Liver (tissue), 9 donors: ENCODE data around the gene CCDC167. TPM values are rescaled to one million over a fixed set of nuclear protein-coding genes. Genes with fewer than 3 reads are reported as not detected.

Experiments used
- DNase-seq: peaks from one replicate; pipeline ENCODE4 v3.0.0-alpha.2; 2017; ENCODE audit warnings: low spot score
- H3K27ac ChIP-seq, 2 donors: one replicate each; pipeline ENCODE4 v1.7.0; 2013; ENCODE audit warnings: inconsistent platforms in 2 of 2, low read length in 2 of 2, control low read depth in 1 of 2, low read depth in 1 of 2, mild to moderate bottlenecking in 1 of 2
- H3K27me3 ChIP-seq, 4 donors: one replicate each; pipeline versions ENCODE4 v1.6.1 to v1.7.0; 2013; ENCODE audit warnings: low read length in 3 of 4, inconsistent platforms in 1 of 4, mild to moderate bottlenecking in 1 of 4, moderate library complexity in 1 of 4; ENCODE audit not compliant: control insufficient read depth in 4 of 4, insufficient read depth in 4 of 4
- H3K36me3 ChIP-seq, 4 donors: one replicate each; pipeline versions ENCODE4 v1.6.1 to v1.7.0; 2013; ENCODE audit warnings: low read length in 3 of 4, mild to moderate bottlenecking in 3 of 4, low read depth in 1 of 4, moderate library complexity in 1 of 4; ENCODE audit not compliant: control insufficient read depth in 4 of 4, insufficient read depth in 3 of 4
- H3K4me1 ChIP-seq, 4 donors: one replicate each; pipeline versions ENCODE4 v1.6.1 to v1.7.0; 2013; ENCODE audit warnings: low read length in 3 of 4, mild to moderate bottlenecking in 3 of 4, moderate library complexity in 1 of 4; ENCODE audit not compliant: control insufficient read depth in 4 of 4, insufficient read depth in 4 of 4
- H3K4me3 ChIP-seq, 3 donors: one replicate each; pipeline versions ENCODE4 v1.6.1 to v1.7.0; 2013; ENCODE audit warnings: low read length in 3 of 3, control low read depth in 1 of 3, low read depth in 1 of 3, mild to moderate bottlenecking in 1 of 3
- H3K9ac ChIP-seq, 2 donors: one replicate each; pipeline ENCODE4 v1.7.0; 2013; ENCODE audit warnings: low read length in 2 of 2, mild to moderate bottlenecking in 2 of 2, moderate library complexity in 2 of 2, control low read depth in 1 of 2, low read depth in 1 of 2
- H3K9me3 ChIP-seq, 4 donors: one replicate each; pipeline versions ENCODE4 v1.6.1 to v1.7.0; 2013; ENCODE audit warnings: low read length in 3 of 4; ENCODE audit not compliant: control insufficient read depth in 4 of 4
- EGR1 ChIP-seq, 2 donors: IDR thresholded peaks; 2 replicates each; pipeline ENCODE4 v1.6.1; 2016 to 2018; ENCODE audit warnings: antibody characterized with exemption in 2 of 2, low read depth in 2 of 2
- FOXA1 ChIP-seq: IDR thresholded peaks from 2 replicates; pipeline ENCODE4 v1.6.1; 2016; ENCODE audit warnings: antibody characterized with exemption
- FOXA2 ChIP-seq: IDR thresholded peaks from 2 replicates; pipeline ENCODE4 v1.6.1; 2016; ENCODE audit warnings: antibody characterized with exemption
- GABPA ChIP-seq, 2 donors: IDR thresholded peaks in 1 of 2; conservative IDR thresholded peaks in 1 of 2; 2 replicates each; pipeline ENCODE4 v1.6.1; 2016; ENCODE audit warnings: antibody characterized with exemption in 2 of 2, mild to moderate bottlenecking in 1 of 2, moderate library complexity in 1 of 2
- HNF4A ChIP-seq, 2 donors: conservative IDR thresholded peaks; 2 replicates each; pipeline ENCODE4 v1.6.1; 2016; ENCODE audit warnings: antibody characterized with exemption in 2 of 2, mild to moderate bottlenecking in 2 of 2
- JUND ChIP-seq, 2 donors: IDR thresholded peaks; 2 replicates each; pipeline ENCODE4 v1.6.1; 2016; ENCODE audit warnings: antibody characterized with exemption in 2 of 2
- NR2F2 ChIP-seq: IDR thresholded peaks from 2 replicates; pipeline ENCODE4 v1.6.1; 2016; ENCODE audit warnings: antibody characterized with exemption
- RAD21 ChIP-seq, 2 donors: IDR thresholded peaks; 2 replicates each; pipeline ENCODE4 v1.6.1; 2016; ENCODE audit warnings: antibody characterized with exemption in 2 of 2, mild to moderate bottlenecking in 2 of 2
- RXRA ChIP-seq, 2 donors: IDR thresholded peaks; 2 replicates each; pipeline ENCODE4 v1.6.1; 2017 to 2018; ENCODE audit warnings: antibody characterized with exemption in 2 of 2, mild to moderate bottlenecking in 1 of 2
- SP1 ChIP-seq: IDR thresholded peaks from 2 replicates; pipeline ENCODE4 v1.6.1; 2018; ENCODE audit warnings: antibody characterized with exemption, mild to moderate bottlenecking
- TAF1 ChIP-seq: conservative IDR thresholded peaks from 2 replicates; pipeline ENCODE4 v1.6.1; 2016; ENCODE audit warnings: antibody characterized with exemption, mild to moderate bottlenecking
- YY1 ChIP-seq: IDR thresholded peaks from 2 replicates; pipeline ENCODE4 v1.6.1; 2016; ENCODE audit warnings: antibody characterized with exemption, mild to moderate bottlenecking
- WGBS: extraction: QIAGEN DNeasy Blood & Tissue Kit; methylation state at CpG from one replicate; pipeline ENCODE4 v1.1.7; 2013; 5-methylcytosine and 5-hydroxymethylcytosine counted together
- polyA plus RNA-seq, 2 donors: library from polyadenylated mRNA; stranded (reverse) in 1 of 2; unstranded in 1 of 2; fragments of 200-250 nt in 1 of 2; fragments of >200 nt in 1 of 2; fragmentation: Nextera tagmentation in 1 of 2; extraction: Ambion mirVana in 1 of 2; gene quantifications; one replicate each; pipeline versions ENCODE4 v1.2.1 to v1.2.3, GENCODE V29; 2013 to 2015
- total RNA-seq, 2 donors: library from RNA; depleted of rRNA; stranded (reverse); fragments of >200 nt; gene quantifications; one replicate each; pipeline ENCODE4 v1.2.3, GENCODE V29; 2014
- TF ChIP-seq, protein P1 (sequence below): IDR thresholded peaks from 2 replicates; pipeline ENCODE4 v1.6.1; 2016; ENCODE audit warnings: antibody characterized with exemption
- TF ChIP-seq, protein P2 (sequence below): IDR thresholded peaks from 2 replicates; pipeline ENCODE4 v1.6.1; 2016; ENCODE audit warnings: antibody characterized with exemption
- TF ChIP-seq, protein P3 (sequence below): IDR thresholded peaks from 2 replicates; pipeline ENCODE4 v1.6.1; 2016; ENCODE audit warnings: antibody characterized with exemption
- TF ChIP-seq, protein P4 (sequence below): fragments of 150-350 bp; IDR thresholded peaks from 2 replicates; pipeline ENCODE4 v1.5.1; 2017; ENCODE audit warnings: improper control_type of control experiment, low read depth, low read length; ENCODE audit not compliant: missing input control
- TF ChIP-seq, protein P5 (sequence below): IDR thresholded peaks from 2 replicates; pipeline ENCODE4 v1.6.1; 2016; ENCODE audit warnings: antibody characterized with exemption, mild to moderate bottlenecking
- donor health status: healthy.
- donor health status: healthy.
- donor health status: healthy.
- donor health status: healthy.
- donor health status: healthy.

Gene CCDC167
- total and polyA plus RNA-seq, 4 donors = 14.1 to 54.8 (median 42.7) TPM

DNA sequence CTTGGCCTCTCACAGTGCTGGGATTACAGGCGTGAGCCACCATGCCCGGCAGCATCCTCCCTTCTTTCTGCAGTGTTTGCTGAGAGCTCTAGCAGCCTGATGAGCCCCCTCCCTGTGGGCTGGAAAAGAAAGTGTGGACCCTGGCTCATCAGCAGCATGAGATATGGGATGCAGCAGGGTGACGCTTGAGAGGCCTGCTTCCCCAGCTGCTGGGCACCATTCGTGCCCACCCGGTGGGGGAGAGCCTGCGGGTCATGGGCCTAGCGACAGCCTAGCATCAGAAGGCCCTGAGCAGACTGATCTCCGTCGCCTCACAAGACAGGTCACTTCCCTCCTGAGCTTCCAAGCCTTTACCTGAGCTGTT, 16.0 kb upstream of the CCDC167 start:
- Histone ChIP-seq H3K27ac (peak overlapping the region in 1 of 2 donors; percentile 73), H3K9ac (no peak overlapping the region), H3K4me3 (peak overlapping the region in 1 of 3 donors; percentile 10), H3K27me3 (no peaks in the 10 kb centered on the region), H3K9me3 (no peaks in the 10 kb centered on the region), H3K36me3 (no peaks in the 10 kb centered on the region), H3K4me1 (peaks cover 7 to 32% (median 23%) of the 10 kb centered on the region in 4 donors)
- DNase-seq = no peak
- no peak for TF ChIP-seq FOXA2
- no peak for TF ChIP-seq YY1
- no peak for TF ChIP-seq TAF1
- TF ChIP-seq EGR1 (IDR thresholded peaks at IDR 0.05; ENCODE audit: low read depth in 2 of 2) = no peak
- TF ChIP-seq, protein P1, sequence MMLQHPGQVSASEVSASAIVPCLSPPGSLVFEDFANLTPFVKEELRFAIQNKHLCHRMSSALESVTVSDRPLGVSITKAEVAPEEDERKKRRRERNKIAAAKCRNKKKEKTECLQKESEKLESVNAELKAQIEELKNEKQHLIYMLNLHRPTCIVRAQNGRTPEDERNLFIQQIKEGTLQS = no peak
- TF ChIP-seq, protein P2, sequence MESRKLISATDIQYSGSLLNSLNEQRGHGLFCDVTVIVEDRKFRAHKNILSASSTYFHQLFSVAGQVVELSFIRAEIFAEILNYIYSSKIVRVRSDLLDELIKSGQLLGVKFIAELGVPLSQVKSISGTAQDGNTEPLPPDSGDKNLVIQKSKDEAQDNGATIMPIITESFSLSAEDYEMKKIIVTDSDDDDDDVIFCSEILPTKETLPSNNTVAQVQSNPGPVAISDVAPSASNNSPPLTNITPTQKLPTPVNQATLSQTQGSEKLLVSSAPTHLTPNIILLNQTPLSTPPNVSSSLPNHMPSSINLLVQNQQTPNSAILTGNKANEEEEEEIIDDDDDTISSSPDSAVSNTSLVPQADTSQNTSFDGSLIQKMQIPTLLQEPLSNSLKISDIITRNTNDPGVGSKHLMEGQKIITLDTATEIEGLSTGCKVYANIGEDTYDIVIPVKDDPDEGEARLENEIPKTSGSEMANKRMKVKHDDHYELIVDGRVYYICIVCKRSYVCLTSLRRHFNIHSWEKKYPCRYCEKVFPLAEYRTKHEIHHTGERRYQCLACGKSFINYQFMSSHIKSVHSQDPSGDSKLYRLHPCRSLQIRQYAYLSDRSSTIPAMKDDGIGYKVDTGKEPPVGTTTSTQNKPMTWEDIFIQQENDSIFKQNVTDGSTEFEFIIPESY = no peak
- TF ChIP-seq, protein P3, sequence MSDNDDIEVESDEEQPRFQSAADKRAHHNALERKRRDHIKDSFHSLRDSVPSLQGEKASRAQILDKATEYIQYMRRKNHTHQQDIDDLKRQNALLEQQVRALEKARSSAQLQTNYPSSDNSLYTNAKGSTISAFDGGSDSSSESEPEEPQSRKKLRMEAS = no peak
- no peak for TF ChIP-seq JUND (IDR thresholded peaks at IDR 0.05)
- no peak for TF ChIP-seq RAD21 (IDR thresholded peaks at IDR 0.05)
- no peak for TF ChIP-seq FOXA1
- TF ChIP-seq HNF4A (conservative IDR thresholded peaks at IDR 0.05) = no peak
- no peak for TF ChIP-seq NR2F2
- no peak for TF ChIP-seq RXRA (IDR thresholded peaks at IDR 0.05)
- TF ChIP-seq GABPA (IDR thresholded peaks at IDR 0.05 in 1 of 2, conservative IDR thresholded peaks at IDR 0.05 in 1 of 2) = no peak
- TF ChIP-seq, protein P4, sequence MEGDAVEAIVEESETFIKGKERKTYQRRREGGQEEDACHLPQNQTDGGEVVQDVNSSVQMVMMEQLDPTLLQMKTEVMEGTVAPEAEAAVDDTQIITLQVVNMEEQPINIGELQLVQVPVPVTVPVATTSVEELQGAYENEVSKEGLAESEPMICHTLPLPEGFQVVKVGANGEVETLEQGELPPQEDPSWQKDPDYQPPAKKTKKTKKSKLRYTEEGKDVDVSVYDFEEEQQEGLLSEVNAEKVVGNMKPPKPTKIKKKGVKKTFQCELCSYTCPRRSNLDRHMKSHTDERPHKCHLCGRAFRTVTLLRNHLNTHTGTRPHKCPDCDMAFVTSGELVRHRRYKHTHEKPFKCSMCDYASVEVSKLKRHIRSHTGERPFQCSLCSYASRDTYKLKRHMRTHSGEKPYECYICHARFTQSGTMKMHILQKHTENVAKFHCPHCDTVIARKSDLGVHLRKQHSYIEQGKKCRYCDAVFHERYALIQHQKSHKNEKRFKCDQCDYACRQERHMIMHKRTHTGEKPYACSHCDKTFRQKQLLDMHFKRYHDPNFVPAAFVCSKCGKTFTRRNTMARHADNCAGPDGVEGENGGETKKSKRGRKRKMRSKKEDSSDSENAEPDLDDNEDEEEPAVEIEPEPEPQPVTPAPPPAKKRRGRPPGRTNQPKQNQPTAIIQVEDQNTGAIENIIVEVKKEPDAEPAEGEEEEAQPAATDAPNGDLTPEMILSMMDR = no peak
- no peak for TF ChIP-seq SP1
- TF ChIP-seq, protein P5, sequence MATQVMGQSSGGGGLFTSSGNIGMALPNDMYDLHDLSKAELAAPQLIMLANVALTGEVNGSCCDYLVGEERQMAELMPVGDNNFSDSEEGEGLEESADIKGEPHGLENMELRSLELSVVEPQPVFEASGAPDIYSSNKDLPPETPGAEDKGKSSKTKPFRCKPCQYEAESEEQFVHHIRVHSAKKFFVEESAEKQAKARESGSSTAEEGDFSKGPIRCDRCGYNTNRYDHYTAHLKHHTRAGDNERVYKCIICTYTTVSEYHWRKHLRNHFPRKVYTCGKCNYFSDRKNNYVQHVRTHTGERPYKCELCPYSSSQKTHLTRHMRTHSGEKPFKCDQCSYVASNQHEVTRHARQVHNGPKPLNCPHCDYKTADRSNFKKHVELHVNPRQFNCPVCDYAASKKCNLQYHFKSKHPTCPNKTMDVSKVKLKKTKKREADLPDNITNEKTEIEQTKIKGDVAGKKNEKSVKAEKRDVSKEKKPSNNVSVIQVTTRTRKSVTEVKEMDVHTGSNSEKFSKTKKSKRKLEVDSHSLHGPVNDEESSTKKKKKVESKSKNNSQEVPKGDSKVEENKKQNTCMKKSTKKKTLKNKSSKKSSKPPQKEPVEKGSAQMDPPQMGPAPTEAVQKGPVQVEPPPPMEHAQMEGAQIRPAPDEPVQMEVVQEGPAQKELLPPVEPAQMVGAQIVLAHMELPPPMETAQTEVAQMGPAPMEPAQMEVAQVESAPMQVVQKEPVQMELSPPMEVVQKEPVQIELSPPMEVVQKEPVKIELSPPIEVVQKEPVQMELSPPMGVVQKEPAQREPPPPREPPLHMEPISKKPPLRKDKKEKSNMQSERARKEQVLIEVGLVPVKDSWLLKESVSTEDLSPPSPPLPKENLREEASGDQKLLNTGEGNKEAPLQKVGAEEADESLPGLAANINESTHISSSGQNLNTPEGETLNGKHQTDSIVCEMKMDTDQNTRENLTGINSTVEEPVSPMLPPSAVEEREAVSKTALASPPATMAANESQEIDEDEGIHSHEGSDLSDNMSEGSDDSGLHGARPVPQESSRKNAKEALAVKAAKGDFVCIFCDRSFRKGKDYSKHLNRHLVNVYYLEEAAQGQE = no peak
- WGBS = 68% methylated on average over 9 of the region's 9 CpGs
